ENCODE results near the gene CAMK1D. TPM values are rescaled to one million over a fixed set of nuclear protein-coding genes. Genes with fewer than 3 reads are reported as not detected.

CAMK1D gene
- polyA plus RNA-seq, 1 of the 3 experiments (the other 2 are of a cell fraction) = 4.1 TPM

- Histone ChIP-seq H3K4me3 (ENCODE audit: low read depth in 2 of 2, low read length in 1 of 2) (no peak overlapping the region), H3K79me2 (ENCODE audit: insufficient read depth) (no peaks in the 10 kb centered on the region), H3K27me3 (ENCODE audit: insufficient read depth) (no peaks in the 10 kb centered on the region), H3K36me3 (replicated peaks in 1 of 2; ENCODE audit: control insufficient read depth in 1 of 2, insufficient read depth in 2 of 2, low read length in 1 of 2) (no peaks in the 10 kb centered on the region), H3K4me1 (ENCODE audit: control insufficient read depth in 1 of 2, insufficient read depth in 2 of 2, low read depth in 1 of 2, low read length in 1 of 2) (no peaks in the 10 kb centered on the region), H2AFZ (ENCODE audit: low read depth) (no peak overlapping the region), H3K9me2 (no peaks in the 10 kb centered on the region), H3K4me2 (no peak overlapping the region), H3K9me3 (no peaks in the 10 kb centered on the region), H4K20me1 (ENCODE audit: insufficient read depth) (no peaks in the 10 kb centered on the region), H3K9ac (no peak overlapping the region), H3F3A (replicated peaks; ENCODE audit: insufficient read depth) (no peaks in the 10 kb centered on the region), H3K27ac (ENCODE audit: low read depth in 2 of 2, low read length in 1 of 2) (no peak overlapping the region)
- no peak for DNase-seq
- WGBS (ENCODE audit: low lambda C conversion rate) = 61% methylated on average over 4 of the region's 4 CpGs
- no peak for TF ChIP-seq MAX (IDR thresholded peaks at IDR 0.05; ENCODE audit: low read depth)
- TF ChIP-seq RAD21 (IDR thresholded peaks at IDR 0.05; ENCODE audit: low read length) = no peak
- ChIA-PET POLR2A (no interaction called here), CTCF (interaction anchor here (0.8 to 1.4 kb wide), 3 partner anchors 38 to 327 kb away, joined by 3 to 4 read pairs (median 4); no protein-coding TSS in a partner anchor)
Observed at GRCh38 chr10:12748186-12748585, 398.8 kb downstream of the CAMK1D start.

- no peaks in the 10 kb centered on the region for H3K4me1 ChIP-seq (ENCODE audit: control insufficient read depth in 1 of 2, insufficient read depth in 2 of 2, low read depth in 1 of 2, low read length in 1 of 2)
- 85% methylated on average over 14 of the region's 14 CpGs for WGBS (ENCODE audit: low lambda C conversion rate)
- no peaks in the 10 kb centered on the region for H4K20me1 ChIP-seq (ENCODE audit: insufficient read depth)
- no peaks in the 10 kb centered on the region for H3K36me3 ChIP-seq (replicated peaks in 1 of 2; ENCODE audit: control insufficient read depth in 1 of 2, insufficient read depth in 2 of 2, low read length in 1 of 2)
- TF ChIP-seq JUND (IDR thresholded peaks at IDR 0.05) (no peak), IRF3 (IDR thresholded peaks at IDR 0.05; ENCODE audit: low read depth, low read length) (no peak), USF2 (IDR thresholded peaks at IDR 0.05; ENCODE audit: borderline replicate concordance, low read depth, low read length) (no peak), NFIC (IDR thresholded peaks at IDR 0.05; ENCODE audit: borderline replicate concordance) (no peak), RAD21 (IDR thresholded peaks at IDR 0.05; ENCODE audit: low read length) (no peak), POLR2AphosphoS5 (IDR thresholded peaks at IDR 0.05; ENCODE audit: low read depth, low read length) (no peak), YY1 (IDR thresholded peaks at IDR 0.05; ENCODE audit: low read depth) (no peak), EZH2phosphoT487 (IDR thresholded peaks at IDR 0.05; ENCODE audit: borderline replicate concordance, low read depth) (no peak), NRF1 (IDR thresholded peaks at IDR 0.05; ENCODE audit: low read depth, low read length) (no peak), GATA2 (CRISPR knock-in tag; IDR thresholded peaks at IDR 0.05) (no peak), SMC3 (IDR thresholded peaks at IDR 0.05; ENCODE audit: low read depth, low read length) (no peak), EP300 (IDR thresholded peaks at IDR 0.05; ENCODE audit: borderline replicate concordance in 1 of 2, low read depth in 1 of 2, low read length in 1 of 2) (no peak), PBX3 (IDR thresholded peaks at IDR 0.05) (no peak), MEF2A (IDR thresholded peaks at IDR 0.05; ENCODE audit: borderline replicate concordance, low read depth) (no peak), FOXJ3 (CRISPR knock-in tag; IDR thresholded peaks at IDR 0.05) (no peak), SIN3A (IDR thresholded peaks at IDR 0.05; ENCODE audit: borderline replicate concordance, low read depth, low read length) (no peak), CHD2 (IDR thresholded peaks at IDR 0.05; ENCODE audit: low read length, partially characterized antibody) (no peak), MAX (IDR thresholded peaks at IDR 0.05; ENCODE audit: low read depth) (no peak), FOSL2 (IDR thresholded peaks at IDR 0.05; ENCODE audit: borderline replicate concordance, low read depth) (no peak)
- no peak for DNase-seq
- H3K9me2 ChIP-seq = no peaks in the 10 kb centered on the region
- no peak overlapping the region for H3K4me3 ChIP-seq (ENCODE audit: low read depth in 2 of 2, low read length in 1 of 2)
- no peak overlapping the region for H3K4me2 ChIP-seq
- H3K27me3 ChIP-seq (ENCODE audit: insufficient read depth) = no peaks in the 10 kb centered on the region
- no peaks in the 10 kb centered on the region for H3K9me3 ChIP-seq
- no peak overlapping the region for H2AFZ ChIP-seq (ENCODE audit: low read depth)
- H3K9ac ChIP-seq = no peak overlapping the region
- POLR2A ChIA-PET = no interaction called here
- CTCF ChIA-PET = interaction anchor here (0.6 to 1.6 kb wide), 3 partner anchors 19 to 152 kb away, joined by 3 read pairs; no protein-coding TSS in a partner anchor
- no peaks in the 10 kb centered on the region for H3F3A ChIP-seq (replicated peaks; ENCODE audit: insufficient read depth)
- no peak overlapping the region for H3K27ac ChIP-seq (ENCODE audit: low read depth in 2 of 2, low read length in 1 of 2)
- no peaks in the 10 kb centered on the region for H3K79me2 ChIP-seq (ENCODE audit: insufficient read depth)
Observed at GRCh38 chr10:12749760-12750478, 400.6 kb downstream of the CAMK1D start.

All from SK-N-SH (cell line).